ENCODE results near the gene GALNT10.

DNA sequence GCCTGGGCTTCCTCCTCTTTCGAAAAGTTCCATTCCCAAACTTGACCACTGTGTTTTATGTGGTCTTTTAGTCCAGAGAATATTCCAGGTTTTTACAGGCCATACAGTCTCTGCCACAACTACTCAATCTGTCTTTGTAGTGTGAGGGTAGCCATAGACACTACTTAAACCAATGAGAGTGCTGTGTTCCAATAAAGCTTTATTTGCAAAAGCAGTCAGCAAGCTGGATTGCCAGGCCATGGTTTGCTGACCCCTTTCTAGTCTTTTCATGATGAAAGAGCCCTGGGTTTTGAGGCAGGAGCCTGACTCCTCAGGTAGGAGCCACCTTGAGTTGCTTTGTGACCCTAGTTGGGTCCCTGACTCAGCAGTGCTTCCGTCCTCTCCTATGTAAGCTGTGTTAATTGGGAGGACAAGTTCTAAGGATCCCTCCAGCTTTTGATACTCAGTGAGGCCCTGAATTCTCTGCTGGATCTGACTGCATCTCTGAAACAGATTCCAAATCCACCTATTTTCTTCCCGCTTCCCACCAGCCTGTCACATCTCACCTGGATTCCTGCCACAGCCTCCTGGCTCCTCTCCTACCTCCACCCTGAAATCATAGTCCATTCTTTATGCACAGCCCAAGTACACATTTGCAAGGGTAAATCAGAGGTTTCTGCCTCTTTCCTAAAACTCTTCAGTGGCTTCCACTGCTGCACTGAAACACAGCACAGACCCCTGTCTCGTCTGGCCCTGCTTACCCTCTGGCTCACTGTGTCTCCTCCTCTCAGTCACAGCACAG lies 13.5 kb downstream of the GALNT10 start:
- TF ChIP-seq, protein P1, sequence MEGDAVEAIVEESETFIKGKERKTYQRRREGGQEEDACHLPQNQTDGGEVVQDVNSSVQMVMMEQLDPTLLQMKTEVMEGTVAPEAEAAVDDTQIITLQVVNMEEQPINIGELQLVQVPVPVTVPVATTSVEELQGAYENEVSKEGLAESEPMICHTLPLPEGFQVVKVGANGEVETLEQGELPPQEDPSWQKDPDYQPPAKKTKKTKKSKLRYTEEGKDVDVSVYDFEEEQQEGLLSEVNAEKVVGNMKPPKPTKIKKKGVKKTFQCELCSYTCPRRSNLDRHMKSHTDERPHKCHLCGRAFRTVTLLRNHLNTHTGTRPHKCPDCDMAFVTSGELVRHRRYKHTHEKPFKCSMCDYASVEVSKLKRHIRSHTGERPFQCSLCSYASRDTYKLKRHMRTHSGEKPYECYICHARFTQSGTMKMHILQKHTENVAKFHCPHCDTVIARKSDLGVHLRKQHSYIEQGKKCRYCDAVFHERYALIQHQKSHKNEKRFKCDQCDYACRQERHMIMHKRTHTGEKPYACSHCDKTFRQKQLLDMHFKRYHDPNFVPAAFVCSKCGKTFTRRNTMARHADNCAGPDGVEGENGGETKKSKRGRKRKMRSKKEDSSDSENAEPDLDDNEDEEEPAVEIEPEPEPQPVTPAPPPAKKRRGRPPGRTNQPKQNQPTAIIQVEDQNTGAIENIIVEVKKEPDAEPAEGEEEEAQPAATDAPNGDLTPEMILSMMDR (IDR thresholded peaks at IDR 0.05): no peak
- TF ChIP-seq POLR2AphosphoS5 (IDR thresholded peaks at IDR 0.05): no peak
- TF ChIP-seq POLR2A (IDR thresholded peaks at IDR 0.05): no peak
- TF ChIP-seq EP300 (IDR thresholded peaks at IDR 0.05): no peak

Measured in suprapubic skin (tissue), 4 donors.